ENCODE measurements around the gene NUMB. TPM values are rescaled to one million over a fixed set of nuclear protein-coding genes. Genes with fewer than 3 reads are reported as not detected.
A peak's percentile ranks its signal among the peaks of the same experiment; 100 is the strongest.

Gene NUMB
- total and polyA plus RNA-seq, 12 donors = 18.9 to 42.6 (median 32.0) TPM

DNA sequence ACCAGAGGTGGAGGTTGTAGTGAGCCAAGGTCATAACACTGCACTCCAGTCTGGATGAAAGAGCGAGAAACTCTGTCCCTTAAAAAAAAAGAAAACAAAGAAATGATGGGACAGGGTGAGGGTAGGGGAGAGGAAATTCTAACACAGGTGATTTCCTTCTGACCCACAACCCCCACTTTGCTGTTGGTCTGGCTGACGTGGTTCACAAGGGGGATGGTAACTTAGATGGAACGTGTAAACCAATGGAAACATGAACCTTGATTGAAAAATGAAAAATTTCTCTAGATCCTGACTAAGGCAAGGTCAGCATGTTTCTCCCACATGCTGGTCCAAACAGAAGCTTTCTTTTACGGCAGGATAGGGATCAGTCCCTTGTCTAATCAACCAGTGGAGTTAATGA is 16.6 kb upstream of the NUMB start:
- no peak for TF ChIP-seq CTCF (IDR thresholded peaks at IDR 0.05)
- ATAC-seq (no peak), DNase-seq (no peak)
- Histone ChIP-seq H3K27ac (no peak overlapping the region), H3K36me3 (no peaks in the 10 kb centered on the region), H3K27me3 (no peaks in the 10 kb centered on the region), H3K4me1 (peaks cover 0 to 14% (median 0%) of the 10 kb centered on the region in 9 donors), H3K4me3 (no peak overlapping the region), H3K9me3 (no peaks in the 10 kb centered on the region)
- 62 to 69% methylated on average over 4 of the region's 4 CpGs for WGBS, 2 donors
- intact Hi-C loops (cut with DNase I) = loop anchor here in 8 of 10 donors (2.0 to 10.0 kb wide), 5 partner anchors 178 to 303 kb away; no protein-coding TSS in a partner anchor

DNA sequence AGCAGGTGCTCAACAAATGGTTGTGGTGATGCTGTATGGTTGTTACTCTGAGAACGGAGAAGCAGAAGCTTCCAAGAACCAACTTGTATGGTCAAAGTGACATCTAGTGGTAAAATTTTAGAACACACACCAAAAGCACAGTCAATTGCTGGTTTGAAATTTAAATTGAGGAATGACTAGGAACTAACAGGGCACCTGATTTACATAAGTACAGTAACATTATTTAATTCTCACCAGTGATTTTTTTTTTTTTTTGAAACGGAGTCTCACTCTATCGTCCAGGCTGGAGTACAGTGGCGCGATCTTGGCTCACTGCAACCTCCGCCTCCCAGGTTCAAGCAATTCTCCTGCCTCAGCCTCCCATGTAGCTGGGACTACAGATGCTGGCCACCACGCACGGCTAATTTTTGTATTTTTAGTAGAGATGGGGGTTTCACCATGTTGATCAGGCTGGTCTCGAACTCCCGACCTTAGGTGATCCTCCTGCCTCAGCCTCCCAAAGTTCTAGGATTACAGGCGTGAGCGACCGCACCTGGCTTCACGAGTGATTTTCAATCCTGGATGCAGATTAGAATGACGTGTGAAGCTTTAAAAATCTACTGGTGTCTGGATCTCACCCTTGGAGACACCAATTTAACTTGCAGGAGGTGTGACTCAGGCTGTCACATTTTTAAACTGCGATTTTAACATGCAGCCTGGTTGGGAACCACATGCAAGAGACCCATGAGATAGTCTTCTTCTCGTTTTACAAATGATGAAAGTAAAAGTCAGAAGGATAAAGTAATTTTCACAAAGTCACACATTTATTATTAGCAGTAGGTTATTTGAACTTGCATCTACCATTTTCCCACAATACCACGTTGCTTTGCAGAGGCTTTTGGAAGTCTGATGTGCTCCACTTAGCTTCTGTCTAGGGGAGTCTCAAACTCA is 14.1 kb upstream of the NUMB start:
- peaks cover 0 to 10% (median 0%) of the 10 kb centered on the region in 9 donors for H3K4me1 ChIP-seq
- H3K27me3 ChIP-seq = no peaks in the 10 kb centered on the region
- no peak overlapping the region for H3K4me3 ChIP-seq
- DNase-seq (no peak), ATAC-seq (peak in 7 of 8 donors; percentile 59 to 84 (median 73))
- H3K36me3 ChIP-seq = no peaks in the 10 kb centered on the region
- no peaks in the 10 kb centered on the region for H3K9me3 ChIP-seq
- intact Hi-C loops (cut with DNase I) = loop anchor here in 9 of 10 donors (1.0 to 10.0 kb wide), 6 partner anchors 175 to 300 kb away; no protein-coding TSS in a partner anchor
- TF ChIP-seq CTCF (IDR thresholded peaks at IDR 0.05) = peak; percentile 44 to 84 (median 74)
- no peak overlapping the region for H3K27ac ChIP-seq
- 55 to 61% methylated on average over 18 of the region's 18 CpGs for WGBS, 2 donors

DNA sequence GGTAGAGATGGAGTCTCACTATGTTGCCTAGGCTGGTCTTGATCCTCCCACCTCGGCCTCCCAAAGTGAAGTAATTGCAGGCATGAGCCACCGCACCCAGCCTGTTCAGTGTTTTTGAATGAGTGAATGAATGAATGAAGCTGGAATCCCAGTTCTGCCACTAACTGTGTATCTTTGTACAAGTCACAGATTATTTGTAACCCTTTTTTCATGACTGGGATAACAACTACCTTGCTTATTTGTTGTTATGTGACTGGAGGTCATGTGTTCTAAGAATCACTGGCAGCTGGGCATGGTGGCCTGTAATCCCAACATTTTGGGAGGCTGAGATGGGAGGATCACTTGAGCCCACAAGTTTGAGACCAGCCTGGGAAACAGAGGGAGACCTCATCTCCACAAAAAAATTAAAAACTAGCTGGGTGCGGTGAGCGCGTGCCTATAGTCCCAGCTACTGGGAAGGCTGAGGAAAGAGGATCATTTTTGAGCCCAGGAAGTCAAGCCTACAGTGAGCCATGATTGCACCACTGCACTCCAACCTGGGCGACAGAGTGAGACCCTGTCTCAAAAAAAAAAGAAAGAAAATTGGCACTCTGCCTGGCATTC is 13.3 kb upstream of the NUMB start:
- no peaks in the 10 kb centered on the region for H3K9me3 ChIP-seq
- DNase-seq (no peak), ATAC-seq (peak in 4 of 8 donors; percentile 17 to 37 (median 33))
- intact Hi-C loops (cut with DNase I) = loop anchor here in 9 of 10 donors (1.0 to 10.0 kb wide), 6 partner anchors 174 to 299 kb away; no protein-coding TSS in a partner anchor
- no peak for TF ChIP-seq CTCF (IDR thresholded peaks at IDR 0.05)
- no peaks in the 10 kb centered on the region for H3K36me3 ChIP-seq
- WGBS, 2 donors = 73 to 77% methylated on average over 6 of the region's 6 CpGs
- H3K27ac ChIP-seq = no peak overlapping the region
- no peak overlapping the region for H3K4me3 ChIP-seq
- no peaks in the 10 kb centered on the region for H3K27me3 ChIP-seq
- peaks cover 0 to 14% (median 0%) of the 10 kb centered on the region in 9 donors for H3K4me1 ChIP-seq

- peaks cover 0 to 40% (median 7%) of the 10 kb centered on the region in 9 donors for H3K4me1 ChIP-seq
- H3K27ac ChIP-seq = no peak overlapping the region
- no peak overlapping the region for H3K4me3 ChIP-seq
- DNase-seq (no peak), ATAC-seq (no peak)
- H3K36me3 ChIP-seq = no peaks in the 10 kb centered on the region
- no peak for TF ChIP-seq CTCF (IDR thresholded peaks at IDR 0.05)
- intact Hi-C loops (cut with DNase I) = loop anchor here in 3 of 10 donors (2.0 to 10.0 kb wide), 4 partner anchors 172 to 294 kb away; no protein-coding TSS in a partner anchor
- H3K27me3 ChIP-seq = no peaks in the 10 kb centered on the region
- H3K9me3 ChIP-seq = no peaks in the 10 kb centered on the region
- WGBS, 2 donors = 91 to 92% methylated on average over 3 of the region's 3 CpGs
These were observed 10.6 kb upstream of the NUMB start for GRCh38 chr14:73468828-73469375.

All from heart right ventricle (tissue), 16 donors.